GM21390 (cell line): ENCODE measurements around the gene SLC1A3.

ENCODE experiments used
- ATAC-seq: cut with Tn5 transposase; IDR thresholded peaks from one replicate; pipeline ENCODE4 v1.9.1; 2021; ENCODE audit not compliant: unreplicated experiment

Gene SLC1A3

GRCh38 chr5:36682499-36682898, 76.1 kb downstream of the SLC1A3 start:
- ATAC-seq = no peak

- no peak for ATAC-seq
Measured at GRCh38 chr5:36683821-36684434, 77.5 kb downstream of the SLC1A3 start.

- no peak for ATAC-seq
Measured at GRCh38 chr5:36685631-36686288, 79.4 kb downstream of the SLC1A3 start.

- no peak for ATAC-seq
Measured at GRCh38 chr5:36686881-36687280, 80.5 kb downstream of the SLC1A3 start.

GRCh38 chr5:36688722-36689121, 82.3 kb downstream of the SLC1A3 start:
- no peak for ATAC-seq

GRCh38 chr5:36689225-36689624, 82.8 kb downstream of the SLC1A3 start:
- no peak for ATAC-seq

- ATAC-seq = peak; percentile 82
Measured at GRCh38 chr5:36690041-36690961, 83.9 kb downstream of the SLC1A3 start.

GRCh38 chr5:36691226-36691625, 84.8 kb downstream of the SLC1A3 start:
- ATAC-seq = no peak

GRCh38 chr5:36691696-36692371, 85.4 kb downstream of the SLC1A3 start:
- no peak for ATAC-seq

- peak; percentile 60 for ATAC-seq
Measured at GRCh38 chr5:36692791-36693763, 86.7 kb downstream of the SLC1A3 start.

GRCh38 chr5:36694351-36694750, 87.9 kb downstream of the SLC1A3 start:
- ATAC-seq = no peak

GRCh38 chr5:36696059-36696673, 89.8 kb downstream of the SLC1A3 start:
- ATAC-seq = peak; percentile 41

GRCh38 chr5:36698031-36698430, 91.6 kb downstream of the SLC1A3 start:
- ATAC-seq = no peak

GRCh38 chr5:36701085-36701698, 94.8 kb downstream of the SLC1A3 start:
- ATAC-seq = peak; percentile 95

- no peak for ATAC-seq
Measured at GRCh38 chr5:36703245-36703860, 96.9 kb downstream of the SLC1A3 start.

- no peak for ATAC-seq
Measured at GRCh38 chr5:36704131-36704530, 97.7 kb downstream of the SLC1A3 start.

GRCh38 chr5:36705055-36705454, 98.6 kb downstream of the SLC1A3 start:
- no peak for ATAC-seq

GRCh38 chr5:36706662-36707061, 100.3 kb downstream of the SLC1A3 start:
- ATAC-seq = no peak

- ATAC-seq = no peak
Measured at GRCh38 chr5:36708996-36709395, 102.6 kb downstream of the SLC1A3 start.
